Measurements from ENCODE around the gene FOXL1.

Gene FOXL1

GRCh38 chr16:86625029-86625428 lies 46.7 kb downstream of the FOXL1 start:
- no peak for TF ChIP-seq CREB1 (IDR thresholded peaks at IDR 0.05; ENCODE audit: low read depth)
- TF ChIP-seq YY1 (IDR thresholded peaks at IDR 0.05; ENCODE audit: low read depth) = no peak
- TF ChIP-seq, protein P1, sequence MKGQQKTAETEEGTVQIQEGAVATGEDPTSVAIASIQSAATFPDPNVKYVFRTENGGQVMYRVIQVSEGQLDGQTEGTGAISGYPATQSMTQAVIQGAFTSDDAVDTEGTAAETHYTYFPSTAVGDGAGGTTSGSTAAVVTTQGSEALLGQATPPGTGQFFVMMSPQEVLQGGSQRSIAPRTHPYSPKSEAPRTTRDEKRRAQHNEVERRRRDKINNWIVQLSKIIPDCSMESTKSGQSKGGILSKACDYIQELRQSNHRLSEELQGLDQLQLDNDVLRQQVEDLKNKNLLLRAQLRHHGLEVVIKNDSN (IDR thresholded peaks at IDR 0.05) = no peak
- TF ChIP-seq TAF1 (IDR thresholded peaks at IDR 0.05; ENCODE audit: low read depth) = no peak
- no peak for TF ChIP-seq TCF12 (IDR thresholded peaks at IDR 0.05; ENCODE audit: low read depth)
- TF ChIP-seq FOXM1 (IDR thresholded peaks at IDR 0.05; ENCODE audit: borderline replicate concordance, low read depth) = no peak
- TF ChIP-seq ZBTB7A (IDR thresholded peaks at IDR 0.05; ENCODE audit: low read depth) = no peak
- no peak for TF ChIP-seq NFIC (IDR thresholded peaks at IDR 0.05)
- no peak for TF ChIP-seq TEAD4 (IDR thresholded peaks at IDR 0.05)
- no peak for TF ChIP-seq CEBPB (IDR thresholded peaks at IDR 0.05)
- TF ChIP-seq REST (IDR thresholded peaks at IDR 0.05; ENCODE audit: low read depth) = no peak
- TF ChIP-seq RAD21 (IDR thresholded peaks at IDR 0.05; ENCODE audit: low read depth) = no peak
- no peak for TF ChIP-seq EP300 (IDR thresholded peaks at IDR 0.05; ENCODE audit: borderline replicate concordance)
- no peak for TF ChIP-seq MAX (IDR thresholded peaks at IDR 0.05)

- TF ChIP-seq TCF12 (IDR thresholded peaks at IDR 0.05; ENCODE audit: low read depth) (no peak), TEAD4 (IDR thresholded peaks at IDR 0.05) (no peak), RAD21 (IDR thresholded peaks at IDR 0.05; ENCODE audit: low read depth) (no peak), TAF1 (IDR thresholded peaks at IDR 0.05; ENCODE audit: low read depth) (no peak), CEBPB (IDR thresholded peaks at IDR 0.05) (no peak), CREB1 (IDR thresholded peaks at IDR 0.05; ENCODE audit: low read depth) (no peak), NFIC (IDR thresholded peaks at IDR 0.05) (no peak), EP300 (IDR thresholded peaks at IDR 0.05; ENCODE audit: borderline replicate concordance) (no peak), ZBTB7A (IDR thresholded peaks at IDR 0.05; ENCODE audit: low read depth) (no peak), EGR1 (IDR thresholded peaks at IDR 0.05) (no peak), YY1 (IDR thresholded peaks at IDR 0.05; ENCODE audit: low read depth) (no peak), FOXM1 (IDR thresholded peaks at IDR 0.05; ENCODE audit: borderline replicate concordance, low read depth) (no peak), MAX (IDR thresholded peaks at IDR 0.05) (no peak), REST (IDR thresholded peaks at IDR 0.05; ENCODE audit: low read depth) (no peak)
- TF ChIP-seq, protein P1 (IDR thresholded peaks at IDR 0.05) = no peak
Observed at GRCh38 chr16:86625821-86626220, 47.5 kb downstream of the FOXL1 start.

DNA sequence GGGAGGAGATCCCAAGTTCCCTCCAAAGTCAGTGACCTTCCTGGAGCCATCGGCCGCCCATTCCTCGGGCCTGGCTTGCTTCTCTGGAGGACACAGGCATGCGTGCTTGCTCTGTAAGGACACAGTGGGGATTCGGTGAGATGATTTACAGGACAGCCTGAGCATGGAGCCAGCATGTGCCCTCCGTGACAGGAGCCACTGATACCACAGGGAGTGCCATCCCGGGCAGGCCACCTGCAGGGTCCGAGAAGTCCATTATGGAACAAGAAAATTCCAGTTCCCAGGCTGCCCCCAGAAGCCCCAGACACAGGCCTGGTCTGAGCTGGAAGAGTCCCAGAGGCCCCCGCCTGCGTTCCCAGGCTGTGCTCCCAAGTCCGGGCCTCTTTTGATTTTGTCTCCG lies 47.9 kb downstream of the FOXL1 start:
- TF ChIP-seq, protein P1 (IDR thresholded peaks at IDR 0.05) = no peak
- TF ChIP-seq EP300 (IDR thresholded peaks at IDR 0.05; ENCODE audit: borderline replicate concordance) (no peak), RAD21 (IDR thresholded peaks at IDR 0.05; ENCODE audit: low read depth) (no peak), EGR1 (IDR thresholded peaks at IDR 0.05) (no peak), FOXM1 (IDR thresholded peaks at IDR 0.05; ENCODE audit: borderline replicate concordance, low read depth) (no peak), CREB1 (IDR thresholded peaks at IDR 0.05; ENCODE audit: low read depth) (no peak), REST (IDR thresholded peaks at IDR 0.05; ENCODE audit: low read depth) (no peak), CEBPB (IDR thresholded peaks at IDR 0.05) (no peak), YY1 (IDR thresholded peaks at IDR 0.05; ENCODE audit: low read depth) (no peak), MAX (IDR thresholded peaks at IDR 0.05) (no peak), ZBTB7A (IDR thresholded peaks at IDR 0.05; ENCODE audit: low read depth) (no peak), TAF1 (IDR thresholded peaks at IDR 0.05; ENCODE audit: low read depth) (no peak), TEAD4 (IDR thresholded peaks at IDR 0.05) (no peak), TCF12 (IDR thresholded peaks at IDR 0.05; ENCODE audit: low read depth) (no peak), NFIC (IDR thresholded peaks at IDR 0.05) (no peak)
